ENCODE data around the gene CDH4. TPM values are rescaled to one million over a fixed set of nuclear protein-coding genes. Genes with fewer than 3 reads are reported as not detected.

CDH4 gene
- total RNA-seq, 1 donor from 2014 or later, result 8.9 TPM

DNA sequence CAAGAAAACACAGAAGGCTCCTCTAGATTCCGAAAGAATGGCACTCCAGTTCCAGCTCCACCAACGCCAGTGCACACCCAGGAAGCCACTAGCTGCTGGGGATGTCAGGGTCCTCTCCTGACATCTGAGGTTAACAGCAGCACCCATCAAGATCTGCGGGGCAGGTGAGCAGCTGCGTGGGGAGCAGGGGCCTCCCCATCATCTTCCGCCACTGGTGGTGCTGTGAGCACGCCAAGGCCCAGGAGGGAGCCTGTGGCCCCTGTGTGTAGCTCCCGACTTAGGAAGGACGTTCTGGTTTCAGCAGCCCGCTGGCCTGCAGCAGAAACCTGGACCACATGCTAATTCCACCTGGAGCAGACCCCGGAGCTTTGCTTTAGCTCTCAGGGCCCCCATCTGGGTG lies 427.4 kb downstream of the CDH4 start:
- Mint-ChIP-seq H3K36me3 (ENCODE audit: low read depth) (no peaks in the 10 kb centered on the region), H3K27ac (ENCODE audit: unreplicated experiment) (no peak overlapping the region), H3K4me3 (no peak overlapping the region), H3K9me3 (peaks cover 5% of the 10 kb centered on the region), H3K4me1 (peaks cover 8% of the 10 kb centered on the region), H3K27me3 (ENCODE audit: low read depth) (peaks cover 5% of the 10 kb centered on the region)
- TF ChIP-seq, protein P1, sequence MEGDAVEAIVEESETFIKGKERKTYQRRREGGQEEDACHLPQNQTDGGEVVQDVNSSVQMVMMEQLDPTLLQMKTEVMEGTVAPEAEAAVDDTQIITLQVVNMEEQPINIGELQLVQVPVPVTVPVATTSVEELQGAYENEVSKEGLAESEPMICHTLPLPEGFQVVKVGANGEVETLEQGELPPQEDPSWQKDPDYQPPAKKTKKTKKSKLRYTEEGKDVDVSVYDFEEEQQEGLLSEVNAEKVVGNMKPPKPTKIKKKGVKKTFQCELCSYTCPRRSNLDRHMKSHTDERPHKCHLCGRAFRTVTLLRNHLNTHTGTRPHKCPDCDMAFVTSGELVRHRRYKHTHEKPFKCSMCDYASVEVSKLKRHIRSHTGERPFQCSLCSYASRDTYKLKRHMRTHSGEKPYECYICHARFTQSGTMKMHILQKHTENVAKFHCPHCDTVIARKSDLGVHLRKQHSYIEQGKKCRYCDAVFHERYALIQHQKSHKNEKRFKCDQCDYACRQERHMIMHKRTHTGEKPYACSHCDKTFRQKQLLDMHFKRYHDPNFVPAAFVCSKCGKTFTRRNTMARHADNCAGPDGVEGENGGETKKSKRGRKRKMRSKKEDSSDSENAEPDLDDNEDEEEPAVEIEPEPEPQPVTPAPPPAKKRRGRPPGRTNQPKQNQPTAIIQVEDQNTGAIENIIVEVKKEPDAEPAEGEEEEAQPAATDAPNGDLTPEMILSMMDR (conservative IDR thresholded peaks at IDR 0.05), result no peak
- DNase-seq (ENCODE audit: low read depth, low spot score), result no peak

DNA sequence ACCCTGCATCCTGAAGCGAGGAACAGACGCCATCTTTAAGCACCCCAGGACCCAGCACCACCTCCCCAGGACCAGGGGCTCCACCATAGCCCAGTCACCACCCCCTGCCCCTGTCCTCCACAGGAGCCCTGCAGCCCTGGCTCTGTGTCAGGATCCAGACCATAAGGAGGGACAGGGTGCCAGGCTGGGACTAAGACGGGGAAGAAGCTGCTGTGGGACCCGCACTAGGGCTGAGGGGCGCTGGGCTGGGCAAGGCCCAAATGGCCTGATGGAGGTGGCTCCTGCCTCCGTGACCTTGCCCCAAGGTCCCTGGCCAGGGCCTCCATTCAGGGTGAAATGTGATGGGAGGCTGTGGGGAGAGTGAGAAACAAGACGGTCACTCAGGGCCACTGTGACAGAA lies 428.0 kb downstream of the CDH4 start:
- Mint-ChIP-seq H3K27me3 (ENCODE audit: low read depth) (peaks cover 11% of the 10 kb centered on the region), H3K36me3 (ENCODE audit: low read depth) (no peaks in the 10 kb centered on the region), H3K4me1 (peaks cover 8% of the 10 kb centered on the region), H3K9me3 (peaks cover 5% of the 10 kb centered on the region), H3K4me3 (no peak overlapping the region), H3K27ac (ENCODE audit: unreplicated experiment) (peak overlapping the region; percentile 4)
- DNase-seq (ENCODE audit: low read depth, low spot score), result no peak
- TF ChIP-seq, protein P1 (conservative IDR thresholded peaks at IDR 0.05), result no peak

DNA sequence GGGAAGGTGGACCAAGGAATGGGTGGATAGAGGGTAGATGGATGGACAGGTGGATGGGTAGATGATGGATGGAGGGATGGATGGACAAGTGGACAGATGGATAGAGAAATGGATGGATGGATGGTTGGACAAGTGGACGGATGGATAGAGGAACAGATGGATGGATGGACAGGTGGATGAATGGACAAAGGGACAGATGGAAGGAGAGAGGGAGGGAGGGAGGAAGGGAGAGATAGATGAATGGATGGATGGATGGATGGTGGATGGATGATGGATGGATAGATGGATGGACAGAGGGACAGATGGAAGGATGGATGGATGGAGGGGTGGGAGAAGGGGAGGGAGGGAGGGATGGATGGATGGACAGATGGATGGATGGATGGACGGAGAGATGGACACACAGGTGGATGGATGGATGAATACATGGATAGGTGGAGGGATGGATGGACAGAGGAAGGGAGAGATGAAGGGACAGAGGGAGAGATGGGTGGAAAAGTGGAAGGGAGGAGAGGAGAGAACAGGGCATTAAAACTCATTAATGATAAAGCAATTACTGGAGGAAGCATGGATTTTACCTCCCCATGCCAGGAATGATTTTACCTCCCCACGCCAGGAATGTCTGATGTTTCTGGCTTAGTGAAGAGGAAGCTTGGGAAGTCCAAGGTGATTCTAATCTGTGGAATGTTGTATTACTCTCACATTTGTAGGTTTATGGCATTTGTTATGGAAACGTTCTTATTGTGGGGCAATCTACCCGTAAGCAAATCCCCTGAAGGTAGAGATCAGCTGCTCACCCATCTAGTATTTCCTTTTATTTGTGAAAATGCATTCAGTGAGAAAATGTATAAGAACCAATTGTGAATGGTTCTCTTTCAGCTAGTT lies 430.3 kb downstream of the CDH4 start:
- Mint-ChIP-seq H3K27me3 (ENCODE audit: low read depth) (peaks cover 15% of the 10 kb centered on the region), H3K4me1 (peaks cover 11% of the 10 kb centered on the region), H3K27ac (ENCODE audit: unreplicated experiment) (no peak overlapping the region), H3K9me3 (peaks cover 5% of the 10 kb centered on the region), H3K36me3 (ENCODE audit: low read depth) (no peaks in the 10 kb centered on the region), H3K4me3 (no peak overlapping the region)
- TF ChIP-seq, protein P1 (conservative IDR thresholded peaks at IDR 0.05), result no peak
- no peak for DNase-seq (ENCODE audit: low read depth, low spot score)

DNA sequence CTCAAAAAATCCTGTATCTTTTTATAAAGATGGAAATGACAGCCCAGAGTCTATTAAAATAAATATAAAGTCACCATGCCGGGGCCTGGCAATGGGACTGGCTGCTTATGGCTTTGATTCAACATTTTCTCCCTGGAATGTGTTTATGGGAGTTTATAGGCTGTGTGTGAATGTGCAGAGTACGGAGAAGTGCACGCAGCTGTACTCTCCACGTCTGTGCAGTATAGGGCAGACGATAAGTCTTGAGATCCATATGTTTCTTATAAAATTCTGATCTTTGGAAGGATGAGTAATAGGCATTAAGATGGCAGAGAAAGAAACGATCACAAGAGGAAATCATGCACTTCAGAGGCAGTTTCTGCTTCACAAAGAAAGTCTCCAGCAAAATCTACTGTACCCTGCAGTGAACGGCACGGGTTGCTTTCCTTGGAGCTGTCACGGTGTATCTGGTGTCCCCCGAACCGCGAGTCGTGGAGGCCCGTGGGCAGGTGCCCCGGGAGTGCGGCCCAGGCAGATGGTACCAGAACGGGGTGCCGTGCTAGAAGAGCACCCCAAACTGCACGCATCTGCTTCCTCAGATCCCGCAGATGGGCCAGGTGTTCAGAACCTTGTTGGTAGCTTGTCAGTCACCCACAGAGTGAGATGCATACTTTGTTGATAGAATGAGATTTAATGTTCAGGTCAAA lies 431.1 kb downstream of the CDH4 start:
- Mint-ChIP-seq H3K27me3 (ENCODE audit: low read depth) (peaks cover 15% of the 10 kb centered on the region), H3K27ac (ENCODE audit: unreplicated experiment) (no peak overlapping the region), H3K9me3 (no peaks in the 10 kb centered on the region), H3K4me1 (peaks cover 15% of the 10 kb centered on the region), H3K36me3 (ENCODE audit: low read depth) (no peaks in the 10 kb centered on the region), H3K4me3 (no peak overlapping the region)
- no peak for DNase-seq (ENCODE audit: low read depth, low spot score)
- TF ChIP-seq, protein P1 (conservative IDR thresholded peaks at IDR 0.05), result no peak

DNA sequence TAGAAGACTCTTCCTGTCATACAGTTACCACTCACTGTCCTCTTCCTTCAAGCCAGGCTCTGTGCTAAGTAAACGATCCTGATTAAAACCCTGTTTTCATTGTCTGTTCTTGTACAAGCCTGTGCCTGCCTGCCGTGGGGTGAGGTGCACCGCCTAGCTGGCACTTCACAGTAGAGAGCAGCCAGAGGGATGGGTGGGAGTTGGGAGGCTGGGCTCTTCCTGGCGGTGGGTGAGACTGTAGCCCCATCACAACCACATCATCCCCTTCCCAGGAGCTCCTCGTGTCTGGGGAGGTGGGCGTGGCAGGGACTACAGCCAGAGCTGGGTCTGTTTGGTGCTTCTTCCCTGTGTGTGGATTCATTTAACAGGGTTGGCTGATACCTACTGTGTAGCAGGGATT lies 431.7 kb downstream of the CDH4 start:
- H3K36me3 Mint-ChIP-seq (ENCODE audit: low read depth), result no peaks in the 10 kb centered on the region
- no peak overlapping the region for H3K27ac Mint-ChIP-seq (ENCODE audit: unreplicated experiment)
- no peak for DNase-seq (ENCODE audit: low read depth, low spot score)
- no peak overlapping the region for H3K4me3 Mint-ChIP-seq
- no peaks in the 10 kb centered on the region for H3K9me3 Mint-ChIP-seq
- TF ChIP-seq, protein P1 (conservative IDR thresholded peaks at IDR 0.05), result no peak
- peaks cover 17% of the 10 kb centered on the region for H3K4me1 Mint-ChIP-seq
- peaks cover 15% of the 10 kb centered on the region for H3K27me3 Mint-ChIP-seq (ENCODE audit: low read depth)

Data from neural crest cell (in vitro differentiated cells).